GM19025 (cell line): ENCODE measurements around the gene TRAK1.

Source experiments
- ATAC-seq: cut with Tn5 transposase; IDR thresholded peaks from one replicate; pipeline ENCODE4 v1.9.1; 2021; ENCODE audit warnings: mild to moderate bottlenecking, low read depth, moderate library complexity; ENCODE audit not compliant: unreplicated experiment

The TRAK1 gene

GRCh38 chr3:42122261-42123011 lies 31.3 kb downstream of the TRAK1 start:
- ATAC-seq: no peak

GRCh38 chr3:42123012-42123581 lies 31.9 kb downstream of the TRAK1 start:
- ATAC-seq: no peak

- ATAC-seq: no peak
Observed at GRCh38 chr3:42123824-42124658, 32.9 kb downstream of the TRAK1 start.

- ATAC-seq: no peak
Observed at GRCh38 chr3:42127226-42127625, 36.1 kb downstream of the TRAK1 start.

- no peak for ATAC-seq
Observed at GRCh38 chr3:42128526-42128925, 37.4 kb downstream of the TRAK1 start.

- ATAC-seq: no peak
Observed at GRCh38 chr3:42129014-42129953, 38.1 kb downstream of the TRAK1 start.

- no peak for ATAC-seq
Observed at GRCh38 chr3:42130007-42130328, 38.8 kb downstream of the TRAK1 start.

GRCh38 chr3:42130329-42131070 lies 39.3 kb downstream of the TRAK1 start:
- no peak for ATAC-seq

- no peak for ATAC-seq
Observed at GRCh38 chr3:42133500-42134298, 42.5 kb downstream of the TRAK1 start.

- no peak for ATAC-seq
Observed at GRCh38 chr3:42134867-42135464, 43.8 kb downstream of the TRAK1 start.

GRCh38 chr3:42139621-42140453 lies 48.7 kb downstream of the TRAK1 start:
- ATAC-seq: no peak

GRCh38 chr3:42140665-42141203 lies 49.6 kb downstream of the TRAK1 start:
- no peak for ATAC-seq

GRCh38 chr3:42143440-42143839 lies 52.3 kb downstream of the TRAK1 start:
- ATAC-seq: no peak

- no peak for ATAC-seq
Observed at GRCh38 chr3:42144209-42144608, 53.1 kb downstream of the TRAK1 start.

- ATAC-seq: no peak
Observed at GRCh38 chr3:42148086-42148848, 57.1 kb downstream of the TRAK1 start.

GRCh38 chr3:42148982-42149432 lies 57.9 kb downstream of the TRAK1 start:
- ATAC-seq: no peak

GRCh38 chr3:42149532-42149931 lies 58.4 kb downstream of the TRAK1 start:
- no peak for ATAC-seq
